ENCODE results near the gene DDAH1. TPM values are rescaled to one million over a fixed set of nuclear protein-coding genes. Genes with fewer than 3 reads are reported as not detected.

DDAH1 gene
- total RNA-seq, 4 donors from 2014 or later: 11.2 to 16.7 (median 15.8) TPM

GRCh38 chr1:85326851-85327250 is 138.1 kb downstream of the DDAH1 start:
- DNase-seq (ENCODE audit: low spot score) (no peak), ATAC-seq (ENCODE audit: low FRiP score) (no peak)
- no peak for TF ChIP-seq CTCF (IDR thresholded peaks at IDR 0.05)

- no peak for TF ChIP-seq CTCF (IDR thresholded peaks at IDR 0.05)
- DNase-seq (ENCODE audit: low spot score) (no peak), ATAC-seq (ENCODE audit: low FRiP score) (no peak)
Measured at GRCh38 chr1:85326336-85326735, 138.6 kb downstream of the DDAH1 start.

- ATAC-seq (ENCODE audit: low FRiP score) (no peak), DNase-seq (ENCODE audit: low spot score) (no peak)
- no peak for TF ChIP-seq CTCF (IDR thresholded peaks at IDR 0.05)
Measured at GRCh38 chr1:85325920-85326319, 139.0 kb downstream of the DDAH1 start.

GRCh38 chr1:85323770-85324169 is 141.2 kb downstream of the DDAH1 start:
- ATAC-seq (ENCODE audit: low FRiP score): no peak
- no peak for DNase-seq (ENCODE audit: low spot score)
- no peak for TF ChIP-seq CTCF (IDR thresholded peaks at IDR 0.05)

GRCh38 chr1:85322655-85323054 is 142.3 kb downstream of the DDAH1 start:
- no peak for ATAC-seq (ENCODE audit: low FRiP score)
- DNase-seq (ENCODE audit: low spot score): no peak
- TF ChIP-seq CTCF (IDR thresholded peaks at IDR 0.05): no peak

GRCh38 chr1:85321237-85321964 is 143.6 kb downstream of the DDAH1 start:
- no peak for TF ChIP-seq CTCF (IDR thresholded peaks at IDR 0.05)
- no peak for DNase-seq (ENCODE audit: low spot score)
- ATAC-seq (ENCODE audit: low FRiP score): no peak

Data from omental fat pad (tissue), 4 donors.